ENCODE data around the gene GSG1L.

The GSG1L gene

DNA sequence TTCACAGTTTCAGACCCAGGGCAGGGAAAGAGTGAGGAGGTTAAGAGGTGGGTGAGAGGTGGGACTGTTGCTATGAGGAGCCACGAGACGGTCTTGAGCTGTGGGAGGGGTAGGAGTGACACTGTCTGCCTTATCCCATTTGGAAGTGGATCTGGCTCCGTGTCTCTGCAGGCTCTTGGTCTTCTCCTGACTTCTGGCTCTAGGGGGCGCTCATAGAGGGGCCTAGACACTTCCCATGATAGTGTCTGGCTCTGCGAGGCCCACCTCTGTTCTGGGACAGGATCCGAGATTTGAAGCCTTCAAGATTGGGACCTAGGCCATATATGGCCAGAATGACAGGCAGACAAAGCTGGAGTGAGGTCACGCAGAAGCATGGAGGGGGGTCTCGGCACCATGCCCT lies 204.5 kb downstream of the GSG1L start:
- TF ChIP-seq, protein P1, sequence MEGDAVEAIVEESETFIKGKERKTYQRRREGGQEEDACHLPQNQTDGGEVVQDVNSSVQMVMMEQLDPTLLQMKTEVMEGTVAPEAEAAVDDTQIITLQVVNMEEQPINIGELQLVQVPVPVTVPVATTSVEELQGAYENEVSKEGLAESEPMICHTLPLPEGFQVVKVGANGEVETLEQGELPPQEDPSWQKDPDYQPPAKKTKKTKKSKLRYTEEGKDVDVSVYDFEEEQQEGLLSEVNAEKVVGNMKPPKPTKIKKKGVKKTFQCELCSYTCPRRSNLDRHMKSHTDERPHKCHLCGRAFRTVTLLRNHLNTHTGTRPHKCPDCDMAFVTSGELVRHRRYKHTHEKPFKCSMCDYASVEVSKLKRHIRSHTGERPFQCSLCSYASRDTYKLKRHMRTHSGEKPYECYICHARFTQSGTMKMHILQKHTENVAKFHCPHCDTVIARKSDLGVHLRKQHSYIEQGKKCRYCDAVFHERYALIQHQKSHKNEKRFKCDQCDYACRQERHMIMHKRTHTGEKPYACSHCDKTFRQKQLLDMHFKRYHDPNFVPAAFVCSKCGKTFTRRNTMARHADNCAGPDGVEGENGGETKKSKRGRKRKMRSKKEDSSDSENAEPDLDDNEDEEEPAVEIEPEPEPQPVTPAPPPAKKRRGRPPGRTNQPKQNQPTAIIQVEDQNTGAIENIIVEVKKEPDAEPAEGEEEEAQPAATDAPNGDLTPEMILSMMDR (IDR thresholded peaks at IDR 0.05; ENCODE audit: control insufficient read depth, extremely low read depth, insufficient read depth) = no peak
- no peak overlapping the region for H3K4me3 ChIP-seq (ENCODE audit: low read depth, low read length)
- no peak for DNase-seq (ENCODE audit: low read depth)

- TF ChIP-seq, protein P1 (IDR thresholded peaks at IDR 0.05; ENCODE audit: control insufficient read depth, extremely low read depth, insufficient read depth) = no peak
- no peak overlapping the region for H3K4me3 ChIP-seq (ENCODE audit: low read depth, low read length)
- DNase-seq (ENCODE audit: low read depth) = no peak
Observed at GRCh38 chr16:27853651-27854050, 209.9 kb downstream of the GSG1L start.

DNA sequence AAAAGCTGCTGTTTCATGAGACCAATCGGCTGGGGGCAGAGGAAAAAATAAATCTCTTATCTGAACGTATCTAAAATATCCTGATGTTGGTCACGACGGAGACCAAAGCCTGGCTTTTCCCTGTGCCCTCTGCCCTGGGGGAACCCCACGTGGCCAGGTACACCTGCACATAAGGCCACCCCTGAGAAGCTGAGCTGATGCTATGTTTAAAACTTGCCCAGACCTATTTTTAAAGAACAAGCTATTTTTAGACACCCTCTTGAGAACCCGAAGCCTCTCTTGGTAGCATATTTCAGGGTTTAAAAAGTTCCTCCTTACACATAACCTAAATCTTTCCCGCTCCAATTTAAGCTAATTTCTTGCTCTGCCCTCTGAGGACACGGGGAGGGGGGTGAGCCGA lies 210.4 kb downstream of the GSG1L start:
- TF ChIP-seq, protein P1 (IDR thresholded peaks at IDR 0.05; ENCODE audit: control insufficient read depth, extremely low read depth, insufficient read depth) = no peak
- DNase-seq (ENCODE audit: low read depth) = no peak

DNA sequence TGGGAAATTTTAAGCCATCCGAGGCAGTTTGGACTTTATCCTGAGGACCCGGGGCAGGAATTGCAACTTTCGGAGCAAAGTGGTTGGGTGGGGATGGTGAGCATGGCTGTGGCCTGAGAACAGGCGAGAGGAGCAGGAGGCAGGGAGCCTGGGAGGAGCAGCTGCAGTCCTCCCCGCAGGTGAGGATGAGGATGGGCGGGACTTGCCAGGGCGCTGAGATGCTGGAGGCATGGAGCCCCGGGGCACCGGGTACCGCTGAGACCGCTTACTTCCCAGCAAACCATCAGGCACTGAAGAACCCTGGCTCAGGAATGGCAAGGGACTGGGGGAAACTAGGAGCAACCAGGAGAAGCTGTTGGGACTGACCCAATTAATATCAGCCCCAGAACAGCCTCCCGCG lies 210.8 kb downstream of the GSG1L start:
- TF ChIP-seq, protein P1 (IDR thresholded peaks at IDR 0.05; ENCODE audit: control insufficient read depth, extremely low read depth, insufficient read depth) = no peak
- no peak for DNase-seq (ENCODE audit: low read depth)
- H3K4me3 ChIP-seq (ENCODE audit: low read depth, low read length) = no peak overlapping the region

More for the DNA sequence above, 210.4 kb downstream of the GSG1L start:
- H3K4me3 ChIP-seq (ENCODE audit: low read depth, low read length) = no peak overlapping the region

GRCh38 chr16:27852116-27852515 lies 211.4 kb downstream of the GSG1L start:
- DNase-seq (ENCODE audit: low read depth) = no peak
- TF ChIP-seq, protein P1 (IDR thresholded peaks at IDR 0.05; ENCODE audit: control insufficient read depth, extremely low read depth, insufficient read depth) = no peak
- H3K4me3 ChIP-seq (ENCODE audit: low read depth, low read length) = no peak overlapping the region

- TF ChIP-seq, protein P1 (IDR thresholded peaks at IDR 0.05; ENCODE audit: control insufficient read depth, extremely low read depth, insufficient read depth) = no peak
- no peak overlapping the region for H3K4me3 ChIP-seq (ENCODE audit: low read depth, low read length)
- DNase-seq (ENCODE audit: low read depth) = no peak
Observed at GRCh38 chr16:27851586-27851985, 211.9 kb downstream of the GSG1L start.

- TF ChIP-seq, protein P1 (IDR thresholded peaks at IDR 0.05; ENCODE audit: control insufficient read depth, extremely low read depth, insufficient read depth) = no peak
- DNase-seq (ENCODE audit: low read depth) = no peak
- no peak overlapping the region for H3K4me3 ChIP-seq (ENCODE audit: low read depth, low read length)
Observed at GRCh38 chr16:27849621-27850020, 213.9 kb downstream of the GSG1L start.
